GM23338 (cell line): ENCODE data around the gene SLC22A16.

Source experiments
- CREB1 ChIP-seq: fragments of 250-450 bp; sonication (Bioruptor Pico); IDR thresholded peaks from 2 replicates; pipeline ENCODE4 v1.5.0; 2020; ENCODE audit warnings: low read depth, mild to moderate bottlenecking, moderate library complexity
- CTCF ChIP-seq, 2 experiments: fragments of 200-600 bp in 1 of 2; sonication (generic) in 1 of 2; conservative IDR thresholded peaks; 2 replicates each; pipeline versions ENCODE4 v1.5.1 to v1.6.1; 2016 to 2017; ENCODE audit warnings: antibody characterized with exemption in 2 of 2, low read depth in 2 of 2, mild to moderate bottlenecking in 2 of 2, moderate library complexity in 1 of 2
- EZH2 ChIP-seq: fragments of 200-600 bp; sonication (generic); IDR thresholded peaks from one replicate; pipeline ENCODE4 v1.8.0; 2017; ENCODE audit warnings: antibody characterized with exemption, mild to moderate bottlenecking, low read depth; ENCODE audit not compliant: unreplicated experiment
- EZH2phosphoT487 ChIP-seq: fragments of 200-600 bp; sonication (generic); IDR thresholded peaks from one replicate; pipeline ENCODE4 v1.8.1; 2018; ENCODE audit warnings: antibody characterized with exemption; ENCODE audit not compliant: unreplicated experiment
- JUNB ChIP-seq: IDR thresholded peaks from one replicate; pipeline ENCODE4 v1.6.1; 2016; ENCODE audit warnings: antibody characterized with exemption; ENCODE audit not compliant: unreplicated experiment
- NANOG ChIP-seq: IDR thresholded peaks from 2 replicates; pipeline ENCODE4 v1.6.1; 2016; ENCODE audit warnings: antibody characterized with exemption, borderline replicate concordance
- POLR2AphosphoS5 ChIP-seq: IDR thresholded peaks from 2 replicates; pipeline ENCODE4 v1.6.1; 2016; ENCODE audit warnings: antibody characterized with exemption, low read depth
- REST ChIP-seq: IDR thresholded peaks from one replicate; pipeline ENCODE4 v1.6.1; 2018; ENCODE audit warnings: antibody characterized with exemption; ENCODE audit not compliant: unreplicated experiment
- STAT1 ChIP-seq: IDR thresholded peaks from one replicate; pipeline ENCODE4 v1.6.1; 2016; ENCODE audit warnings: antibody characterized with exemption; ENCODE audit not compliant: unreplicated experiment
- ZNF114 ChIP-seq: fragments of 250-450 bp; sonication (Bioruptor Pico); IDR thresholded peaks from 2 replicates; pipeline ENCODE4 v1.5.0; 2020; ENCODE audit warnings: mild to moderate bottlenecking, moderate library complexity
- ZNF462 ChIP-seq: fragments of 250-450 bp; sonication (Bioruptor Pico); IDR thresholded peaks from 2 replicates; pipeline ENCODE4 v1.5.0; 2020; ENCODE audit warnings: mild to moderate bottlenecking, moderate library complexity
- TF ChIP-seq, protein P1 (sequence below): IDR thresholded peaks from 2 replicates; pipeline ENCODE4 v1.6.1; 2016; ENCODE audit warnings: antibody characterized with exemption

GRCh38 chr6:110475066-110475653, 1.3 kb downstream of the SLC22A16 start:
- TF ChIP-seq CTCF (conservative IDR thresholded peaks at IDR 0.05; ENCODE audit: low read depth in 2 of 2) = no peak
- TF ChIP-seq, protein P1, sequence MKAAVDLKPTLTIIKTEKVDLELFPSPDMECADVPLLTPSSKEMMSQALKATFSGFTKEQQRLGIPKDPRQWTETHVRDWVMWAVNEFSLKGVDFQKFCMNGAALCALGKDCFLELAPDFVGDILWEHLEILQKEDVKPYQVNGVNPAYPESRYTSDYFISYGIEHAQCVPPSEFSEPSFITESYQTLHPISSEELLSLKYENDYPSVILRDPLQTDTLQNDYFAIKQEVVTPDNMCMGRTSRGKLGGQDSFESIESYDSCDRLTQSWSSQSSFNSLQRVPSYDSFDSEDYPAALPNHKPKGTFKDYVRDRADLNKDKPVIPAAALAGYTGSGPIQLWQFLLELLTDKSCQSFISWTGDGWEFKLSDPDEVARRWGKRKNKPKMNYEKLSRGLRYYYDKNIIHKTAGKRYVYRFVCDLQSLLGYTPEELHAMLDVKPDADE = no peak
- TF ChIP-seq EZH2 = no peak
- TF ChIP-seq JUNB = no peak
- TF ChIP-seq POLR2AphosphoS5 = no peak
- TF ChIP-seq EZH2phosphoT487 = no peak
- no peak for TF ChIP-seq REST
- TF ChIP-seq CREB1 = no peak
- TF ChIP-seq ZNF462 (CRISPR knock-in tag) = no peak
- no peak for TF ChIP-seq ZNF114 (CRISPR knock-in tag)
- TF ChIP-seq STAT1 = no peak
- no peak for TF ChIP-seq NANOG
